Measurements from ENCODE around the gene MRPL40.
"Not testable (repeated sequence)": the region's sequence is repeated elsewhere in the genome, so short reads cannot be mapped to it uniquely, and the experiment has no call there.

MRPL40 gene

GRCh38 chr22:19436444-19437161 is 4.3 kb downstream of the MRPL40 start:
- DNase-seq (ENCODE audit: extremely low spot score, insufficient read length, low read depth); FAIRE-seq: not testable (repeated sequence)

DNA sequence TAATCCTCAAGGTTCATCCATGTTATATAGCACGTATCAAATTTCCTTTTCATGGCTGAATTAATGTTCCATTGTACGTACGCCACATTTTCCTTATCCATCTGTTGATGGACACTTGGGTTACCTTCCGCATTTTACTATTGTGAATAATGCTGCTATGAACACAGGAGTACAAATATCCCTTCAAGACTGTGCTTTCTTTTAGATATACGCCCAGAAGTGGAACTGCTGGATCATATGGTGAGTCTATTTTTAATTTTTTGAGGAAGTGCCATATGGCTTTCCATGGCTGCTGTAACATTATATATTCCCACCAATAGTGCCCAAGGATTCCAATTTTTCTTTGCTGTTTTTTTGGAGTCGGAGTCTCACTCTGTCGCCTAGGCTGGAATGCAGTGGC is 6.0 kb downstream of the MRPL40 start:
- FAIRE-seq (no peak), DNase-seq (ENCODE audit: extremely low spot score, insufficient read length, low read depth) (no peak)

- FAIRE-seq (no peak), DNase-seq (ENCODE audit: extremely low spot score, insufficient read length, low read depth) (no peak)
Measured at GRCh38 chr22:19440411-19441195, 8.3 kb downstream of the MRPL40 start.

DNA sequence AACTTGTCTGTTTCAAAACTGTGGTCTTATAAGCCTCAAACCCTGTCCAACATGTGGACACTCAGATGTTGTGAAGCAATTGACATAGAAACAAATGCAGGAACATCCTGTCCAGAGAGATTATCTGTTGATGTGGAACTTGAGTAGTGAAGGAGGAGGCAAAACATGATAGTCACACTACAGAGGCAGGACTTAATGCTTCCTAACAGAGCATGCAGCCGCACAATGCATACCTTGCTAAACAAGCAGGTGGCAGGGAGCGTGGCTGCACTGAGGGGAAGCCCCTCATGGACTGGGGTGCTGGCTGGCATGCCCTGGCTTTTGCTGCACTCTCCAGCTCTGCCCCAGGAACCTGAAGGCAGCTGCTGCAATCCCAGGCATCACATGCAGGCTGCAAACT is 9.8 kb downstream of the MRPL40 start:
- no peak for DNase-seq (ENCODE audit: extremely low spot score, insufficient read length, low read depth)
- no peak for FAIRE-seq

GRCh38 chr22:19443544-19444211 is 11.3 kb downstream of the MRPL40 start:
- DNase-seq (ENCODE audit: extremely low spot score, insufficient read length, low read depth) (no peak), FAIRE-seq (no peak)

- not testable (repeated sequence) for DNase-seq (ENCODE audit: extremely low spot score, insufficient read length, low read depth); FAIRE-seq
Measured at GRCh38 chr22:19445279-19445982, 13.1 kb downstream of the MRPL40 start.

DNA sequence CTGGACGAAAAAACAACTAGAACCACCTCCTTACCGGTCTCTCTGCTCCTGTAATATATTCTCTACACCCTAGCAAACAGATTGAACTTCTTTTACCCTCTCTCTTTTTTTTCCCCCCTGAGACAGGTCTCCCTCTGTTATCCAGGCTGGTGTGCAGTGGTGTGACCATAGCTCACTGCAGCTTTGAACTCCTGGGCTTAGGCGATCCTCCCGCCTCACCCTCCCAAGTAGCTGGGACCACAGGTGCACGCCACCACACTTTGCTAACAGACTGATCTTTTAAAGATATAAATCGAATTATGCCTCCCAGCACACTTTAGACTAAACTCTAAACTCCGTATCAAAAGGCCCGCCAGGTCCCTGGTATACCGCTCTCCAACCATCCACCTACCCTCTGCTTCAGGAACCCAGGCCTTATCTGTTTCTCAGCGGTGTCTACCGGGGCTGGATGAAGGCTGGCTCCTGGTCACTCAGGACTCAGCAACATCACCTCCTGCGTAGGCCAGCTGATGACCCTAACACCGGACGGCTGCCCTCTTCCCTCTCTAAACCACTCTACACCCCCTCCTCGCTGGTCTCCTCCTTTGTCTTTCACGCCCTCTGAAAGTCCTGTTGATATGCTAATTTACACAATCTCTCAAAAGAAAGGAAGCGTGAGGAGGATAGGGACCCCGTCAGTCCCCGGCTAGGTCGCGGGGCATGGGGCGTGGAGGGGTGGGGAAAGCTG is 14.4 kb downstream of the MRPL40 start:
- DNase-seq (ENCODE audit: extremely low spot score, insufficient read length, low read depth) (no peak), FAIRE-seq (no peak)

- FAIRE-seq: peak; percentile 93
- peak; percentile 93 for DNase-seq (ENCODE audit: extremely low spot score, insufficient read length, low read depth)
Measured at GRCh38 chr22:19447330-19448075, 15.2 kb downstream of the MRPL40 start, which contains the start of gene C22orf39. TSS of gene C22orf39 (minus strand) at chr22:19447711. CDS start at chr22:19447688, 23 bp downstream.

DNA sequence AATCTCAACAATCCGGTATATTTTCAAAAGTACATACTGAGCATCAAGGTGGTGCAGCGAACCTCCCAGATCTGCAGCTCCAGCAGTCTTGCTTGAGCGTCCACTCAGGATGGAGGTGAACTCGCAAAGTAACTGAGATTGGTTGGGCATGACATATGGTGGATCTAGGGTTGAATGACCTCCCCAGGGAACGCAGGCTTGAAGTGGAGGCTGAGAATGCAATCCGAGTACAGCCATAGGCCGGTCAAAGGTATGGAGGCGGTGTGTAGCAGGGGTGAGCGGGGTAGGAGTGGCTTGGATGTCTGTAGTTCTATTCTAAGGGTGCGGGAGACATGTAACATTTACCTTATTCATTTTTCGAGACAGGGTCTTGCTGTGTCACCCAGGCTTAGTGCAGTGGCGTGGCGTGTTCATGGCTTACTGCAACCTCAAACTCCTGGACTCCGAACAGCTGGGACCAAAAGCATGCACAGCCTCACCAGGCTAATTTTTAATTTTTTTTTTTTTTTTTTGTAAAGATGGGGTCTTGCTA is 15.8 kb downstream of the MRPL40 start:
- DNase-seq (ENCODE audit: extremely low spot score, insufficient read length, low read depth) (peak; percentile 58), FAIRE-seq (no peak)

DNA sequence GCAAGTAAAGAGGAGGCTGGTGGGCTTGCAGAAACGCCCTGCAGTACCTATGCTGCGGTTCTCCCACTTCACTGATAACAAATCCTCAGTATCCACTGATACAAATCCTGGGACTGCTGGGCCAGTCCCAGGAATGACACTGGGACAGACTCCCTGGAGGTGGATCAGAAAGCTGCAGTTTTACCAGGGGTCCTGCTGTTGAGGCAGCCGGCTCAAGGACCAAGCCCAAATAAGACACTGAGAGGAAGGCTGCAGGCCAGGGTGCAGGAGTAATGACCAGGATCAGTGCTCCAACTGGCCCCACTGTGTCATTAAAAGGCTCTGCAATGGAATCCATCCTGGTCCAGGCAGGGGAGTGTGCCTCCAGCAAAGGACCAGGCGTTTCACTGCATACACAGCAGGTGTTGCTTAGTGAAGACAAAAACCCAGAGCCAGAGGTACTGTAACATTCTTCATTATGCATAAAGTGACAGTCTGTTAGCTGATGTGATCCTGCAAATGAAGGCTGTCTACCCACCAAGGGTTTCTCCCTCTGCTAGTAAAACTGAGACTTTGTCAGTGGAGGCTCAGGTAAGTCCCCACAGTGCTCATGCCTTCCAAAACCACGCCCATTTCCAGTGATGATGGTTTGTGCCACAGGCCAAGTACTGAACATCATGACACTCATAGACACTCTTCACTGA is 16.5 kb downstream of the MRPL40 start:
- FAIRE-seq (peak; percentile 41), DNase-seq (ENCODE audit: extremely low spot score, insufficient read length, low read depth) (no peak)

GRCh38 chr22:19449422-19449767 is 17.1 kb downstream of the MRPL40 start:
- no peak for FAIRE-seq
- DNase-seq (ENCODE audit: extremely low spot score, insufficient read length, low read depth): no peak

- no peak for FAIRE-seq
- DNase-seq (ENCODE audit: extremely low spot score, insufficient read length, low read depth): no peak
Measured at GRCh38 chr22:19450363-19451175, 18.2 kb downstream of the MRPL40 start.

- DNase-seq (ENCODE audit: extremely low spot score, insufficient read length, low read depth) (no peak), FAIRE-seq (no peak)
Measured at GRCh38 chr22:19451570-19451969, 19.2 kb downstream of the MRPL40 start.

GRCh38 chr22:19453718-19454117 is 21.4 kb downstream of the MRPL40 start:
- DNase-seq (ENCODE audit: extremely low spot score, insufficient read length, low read depth): no peak
- no peak for FAIRE-seq

GRCh38 chr22:19454156-19454555 is 21.8 kb downstream of the MRPL40 start:
- DNase-seq (ENCODE audit: extremely low spot score, insufficient read length, low read depth): no peak
- no peak for FAIRE-seq

GRCh38 chr22:19455033-19455432 is 22.7 kb downstream of the MRPL40 start:
- DNase-seq (ENCODE audit: extremely low spot score, insufficient read length, low read depth) (no peak), FAIRE-seq (no peak)

DNA sequence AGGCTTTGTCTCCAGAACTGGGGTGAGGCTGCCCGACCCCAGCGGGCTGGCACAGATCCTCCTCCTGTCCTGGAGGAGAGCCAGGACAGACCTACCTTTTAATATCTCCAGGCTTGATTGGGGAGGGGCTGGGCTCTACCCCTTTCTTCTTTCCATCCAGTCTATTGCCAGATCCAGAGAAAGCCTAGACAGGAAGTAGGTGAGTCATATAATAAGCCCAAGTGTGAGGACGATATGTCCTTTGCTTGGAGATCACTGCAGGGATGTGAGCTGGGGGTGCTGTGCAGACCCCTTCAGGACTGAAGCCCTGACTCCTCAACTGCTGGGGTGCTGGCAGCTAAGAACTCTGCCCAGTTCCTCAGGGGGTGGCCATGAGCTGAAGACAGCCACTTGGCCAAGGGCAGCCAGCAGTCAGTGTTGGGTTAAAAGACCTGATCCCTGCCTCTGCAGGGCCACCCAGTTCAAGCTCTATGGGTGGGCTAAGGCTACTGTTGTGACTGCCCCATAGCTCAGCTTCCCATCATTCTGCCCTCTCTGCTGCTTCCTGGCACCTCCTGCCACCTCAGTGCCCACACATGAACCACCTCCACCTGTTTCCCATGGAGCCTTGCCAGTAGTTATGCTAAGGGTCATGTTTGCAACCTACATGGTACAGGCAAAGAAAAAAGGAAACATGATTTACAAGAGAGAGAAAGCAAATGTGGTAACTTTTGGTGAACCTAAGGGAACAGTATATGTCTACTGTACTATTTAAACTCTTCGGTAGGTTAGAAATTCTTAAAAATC is 23.4 kb downstream of the MRPL40 start:
- no peak for FAIRE-seq
- DNase-seq (ENCODE audit: extremely low spot score, insufficient read length, low read depth): no peak
